Stomach (tissue), 9 donors: ENCODE results near the gene ANKRD10. TPM values are rescaled to one million over a fixed set of nuclear protein-coding genes. Genes with fewer than 3 reads are reported as not detected.

Experiments
- DNase-seq, 2 donors: peaks; one replicate each; pipeline versions ENCODE4 v3.0.0 to v3.0.0-alpha.2; 2013 to 2019
- H3K27ac ChIP-seq, 5 donors: fragments of 200-600 bp in 4 of 5; sonication (generic) in 4 of 5; one replicate each; pipeline ENCODE4 v1.5.1; 2013 to 2019; ENCODE audit warnings: mild to moderate bottlenecking in 1 of 5, moderate library complexity in 1 of 5
- H3K27me3 ChIP-seq, 3 donors: fragments of 200-600 bp; sonication (generic); one replicate each; pipeline ENCODE4 v1.5.1; 2017 to 2019; ENCODE audit warnings: mixed run types in 1 of 3
- H3K36me3 ChIP-seq, 4 donors: fragments of 200-600 bp; sonication (generic); 1 replicate in 3 of 4; 2 replicates in 1 of 4; pipeline ENCODE4 v1.5.1; 2016 to 2019
- H3K4me1 ChIP-seq, 4 donors: fragments of 200-600 bp; sonication (generic); one replicate each; pipeline ENCODE4 v1.5.1; 2016 to 2019
- H3K4me3 ChIP-seq, 4 donors: fragments of 200-600 bp; sonication (generic) in 3 of 4; one replicate each; pipeline ENCODE4 v1.5.1; 2016 to 2019; ENCODE audit warnings: mild to moderate bottlenecking in 1 of 4
- H3K9me3 ChIP-seq, 4 donors: fragments of 200-600 bp; sonication (generic); one replicate each; pipeline ENCODE4 v1.5.1; 2016 to 2019
- CTCF ChIP-seq, 7 experiments: fragments of 450-650 bp in 4 of 7; fragments of 200-600 bp in 3 of 7; sonication (generic) in 3 of 7; IDR thresholded peaks; one replicate each; pipeline ENCODE4 v1.5.1; 2016 to 2019; ENCODE audit warnings: antibody characterized with exemption in 7 of 7, control low read depth in 2 of 7, mild to moderate bottlenecking in 1 of 7
- EP300 ChIP-seq: sonication (generic); formaldehyde crosslinking; IDR thresholded peaks from one replicate; pipeline ENCODE4 v1.6.1; 2017; ENCODE audit warnings: antibody characterized with exemption
- POLR2A ChIP-seq, 4 donors: fragments of 450-650 bp; IDR thresholded peaks; one replicate each; pipeline ENCODE4 v1.6.1; 2016; ENCODE audit warnings: antibody characterized with exemption in 4 of 4, control low read depth in 2 of 4, mild to moderate bottlenecking in 1 of 4, moderate library complexity in 1 of 4
- POLR2AphosphoS5 ChIP-seq, 3 donors: sonication (generic); formaldehyde crosslinking; IDR thresholded peaks; one replicate each; pipeline ENCODE4 v1.6.1; 2016; ENCODE audit warnings: antibody characterized with exemption in 3 of 3
- WGBS, 5 donors: extraction: QIAGEN DNeasy Blood & Tissue Kit in 3 of 5; methylation state at CpG; one replicate each; pipeline versions ENCODE4 v1.1.5 to v1.1.7; 2013 to 2018; 5-methylcytosine and 5-hydroxymethylcytosine counted together
- intact Hi-C: fragments of 100-400 bp; cut with DNase I; formaldehyde crosslinking; loops from one replicate; pipeline ENCODE4 v1.15.1; 2023; ENCODE audit warnings: low total_unique reads
- polyA plus RNA-seq, 3 donors: library from polyadenylated mRNA; stranded (reverse); fragments of 200-250 nt; gene quantifications; one replicate each; pipeline ENCODE4 v1.2.3, GENCODE V29; 2013
- total RNA-seq, 5 donors: library from RNA; depleted of rRNA; stranded (reverse); fragments of >200 nt; gene quantifications; one replicate each; pipeline versions ENCODE4 v1.1.0 to v1.2.3, GENCODE V29; 2014 to 2016
- donor health status: healthy with polysubstance abuse.
- donor health status: Bipolar disorder and iron deficiency.
- donor health status: healthy.

Gene ANKRD10
- total and polyA plus RNA-seq, 8 donors = 37.4 to 246 (median 123) TPM

- Histone ChIP-seq H3K4me1 (no peaks in the 10 kb centered on the region), H3K9me3 (no peaks in the 10 kb centered on the region), H3K27ac (no peak overlapping the region), H3K27me3 (no peaks in the 10 kb centered on the region), H3K4me3 (no peak overlapping the region), H3K36me3 (no peaks in the 10 kb centered on the region)
- intact Hi-C loops = no loop called here
- no peak for DNase-seq
- WGBS, 5 donors = 83 to 93% (median 86%) methylated on average over 6 of the region's 6 CpGs
- TF ChIP-seq POLR2AphosphoS5 (IDR thresholded peaks at IDR 0.05) = no peak
- TF ChIP-seq CTCF (IDR thresholded peaks at IDR 0.05) = no peak
- TF ChIP-seq POLR2A (IDR thresholded peaks at IDR 0.05) = no peak
Observed at GRCh38 chr13:110863685-110864084, 51.2 kb downstream of the ANKRD10 start.

GRCh38 chr13:110860983-110861382, 53.9 kb downstream of the ANKRD10 start:
- Histone ChIP-seq H3K27ac (no peak overlapping the region), H3K4me3 (no peak overlapping the region), H3K36me3 (no peaks in the 10 kb centered on the region), H3K9me3 (peaks cover 0 to 12% (median 10%) of the 10 kb centered on the region in 4 donors), H3K27me3 (no peaks in the 10 kb centered on the region), H3K4me1 (no peaks in the 10 kb centered on the region)
- intact Hi-C loops = no loop called here
- TF ChIP-seq CTCF (IDR thresholded peaks at IDR 0.05) (no peak), EP300 (no peak), POLR2AphosphoS5 (IDR thresholded peaks at IDR 0.05) (no peak), POLR2A (IDR thresholded peaks at IDR 0.05) (no peak)
- no peak for DNase-seq

- no peak for DNase-seq
- TF ChIP-seq EP300 (no peak), CTCF (IDR thresholded peaks at IDR 0.05) (no peak)
- no peak overlapping the region for H3K27ac ChIP-seq
Observed at GRCh38 chr13:110856942-110857835, 57.7 kb downstream of the ANKRD10 start.

GRCh38 chr13:110855363-110855762, 59.5 kb downstream of the ANKRD10 start:
- Histone ChIP-seq H3K4me1 (no peaks in the 10 kb centered on the region), H3K27me3 (peaks cover 0 to 6% (median 0%) of the 10 kb centered on the region in 3 donors), H3K9me3 (peaks cover 0 to 12% (median 10%) of the 10 kb centered on the region in 4 donors), H3K36me3 (no peaks in the 10 kb centered on the region), H3K27ac (no peak overlapping the region), H3K4me3 (no peak overlapping the region)
- 75 to 79% (median 75%) methylated on average over 6 of the region's 6 CpGs for WGBS, 5 donors
- DNase-seq = no peak
- TF ChIP-seq POLR2A (IDR thresholded peaks at IDR 0.05) (no peak), CTCF (IDR thresholded peaks at IDR 0.05) (no peak), POLR2AphosphoS5 (IDR thresholded peaks at IDR 0.05) (no peak), EP300 (no peak)
- intact Hi-C loops = no loop called here

More at GRCh38 chr13:110856942-110857835, 57.7 kb downstream of the ANKRD10 start:
- Histone ChIP-seq H3K9me3 (peaks cover 0 to 12% (median 10%) of the 10 kb centered on the region in 4 donors), H3K27me3 (no peaks in the 10 kb centered on the region), H3K4me3 (no peak overlapping the region), H3K4me1 (no peaks in the 10 kb centered on the region), H3K36me3 (no peaks in the 10 kb centered on the region)
- intact Hi-C loops = no loop called here
- WGBS, 5 donors = 81 to 94% (median 87%) methylated on average over 3 of the region's 3 CpGs
